Type B pancreatic cell (in vitro differentiated cells): ENCODE results near the gene MORN1. TPM values are rescaled to one million over a fixed set of nuclear protein-coding genes. Genes with fewer than 3 reads are reported as not detected.

ENCODE experiments used
- DNase-seq: peaks from one replicate; pipeline ENCODE4 v3.0.0; 2021; ENCODE audit warnings: mixed read lengths; ENCODE audit not compliant: unreplicated experiment; ENCODE audit errors: extremely low spot score
- H3K27ac Mint-ChIP-seq: 2 replicates; pipeline ENCODE4 v1.8.0; 2021; ENCODE audit warnings: mild to moderate bottlenecking, mixed read lengths
- H3K27me3 Mint-ChIP-seq: 2 replicates; pipeline ENCODE4 v1.8.0; 2021; ENCODE audit warnings: mixed read lengths
- H3K36me3 Mint-ChIP-seq: 2 replicates; pipeline ENCODE4 v1.8.0; 2021; ENCODE audit warnings: mixed read lengths
- H3K4me1 Mint-ChIP-seq: one replicate; pipeline ENCODE4 v1.8.0; 2021; ENCODE audit warnings: mixed read lengths; ENCODE audit not compliant: unreplicated experiment
- H3K4me3 Mint-ChIP-seq: 2 replicates; pipeline ENCODE4 v1.8.0; 2021; ENCODE audit warnings: mild to moderate bottlenecking, mixed read lengths
- H3K9me3 Mint-ChIP-seq: 2 replicates; pipeline ENCODE4 v1.8.0; 2021; ENCODE audit warnings: mixed read lengths
- total RNA-seq: library from RNA; stranded (reverse); gene quantifications from 2 replicates; pipeline ENCODE4 v1.2.1, GENCODE V29; 2021; ENCODE audit warnings: low replicate concordance
- TF ChIP-seq, protein P1 (sequence below): fragments of 200-600 bp; sonication (generic); conservative IDR thresholded peaks from 2 replicates; pipeline ENCODE4 v1.5.0; 2021; ENCODE audit warnings: antibody characterized with exemption, mild to moderate bottlenecking

The MORN1 gene
- total RNA-seq, 1 donor from 2014 or later: 27.5 TPM

DNA sequence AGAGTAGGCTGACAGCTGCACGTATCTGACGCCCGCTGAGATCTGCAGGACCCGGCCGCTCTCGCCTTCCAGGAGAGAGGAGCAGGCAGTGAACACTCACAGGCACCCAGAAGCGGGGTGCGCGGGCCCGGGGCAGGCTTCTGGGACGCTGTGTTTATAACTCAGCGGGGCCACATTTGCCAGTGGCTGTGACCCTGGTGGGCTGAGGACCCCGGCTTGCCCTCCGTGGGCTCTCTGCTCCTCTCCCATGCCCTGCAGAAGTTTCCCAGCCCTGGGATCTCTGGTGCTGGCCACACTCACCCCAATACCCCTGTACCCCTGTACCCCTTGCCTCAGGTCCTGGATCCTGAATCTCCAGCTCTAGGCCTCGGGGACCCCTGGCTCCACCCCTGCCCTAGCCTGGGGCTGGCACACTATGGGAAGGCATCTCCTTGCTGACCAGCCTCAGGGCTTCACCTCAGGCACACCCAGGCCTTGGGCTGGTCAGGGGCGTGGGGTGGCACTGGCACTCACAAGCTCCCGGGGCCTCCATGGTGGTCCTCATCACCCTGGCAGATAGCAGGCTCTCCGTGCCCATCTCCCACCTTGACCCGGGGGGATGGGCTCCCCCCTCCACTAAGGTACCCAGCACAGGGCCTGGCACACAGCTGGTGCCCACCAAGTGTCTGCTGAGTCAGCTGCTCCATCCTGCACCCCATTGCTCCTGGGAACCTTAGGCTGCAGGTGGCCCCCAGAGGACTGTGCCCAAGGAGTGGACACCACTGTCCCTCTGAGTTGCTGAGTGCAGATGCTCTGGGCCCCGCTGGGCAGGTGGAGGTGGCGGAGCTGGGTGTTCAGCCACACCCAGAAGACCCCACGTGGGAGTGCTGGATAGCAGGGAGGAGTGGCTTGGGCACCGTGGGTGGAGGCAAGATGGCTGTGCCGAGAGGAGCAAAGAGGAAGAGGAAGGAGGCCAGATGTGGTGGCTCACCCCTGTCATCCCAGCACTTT lies 32.4 kb downstream of the MORN1 start:
- H3K9me3 Mint-ChIP-seq: no peaks in the 10 kb centered on the region
- H3K36me3 Mint-ChIP-seq: peaks cover 10% of the 10 kb centered on the region
- no peaks in the 10 kb centered on the region for H3K4me1 Mint-ChIP-seq
- H3K27ac Mint-ChIP-seq: no peak overlapping the region
- no peaks in the 10 kb centered on the region for H3K27me3 Mint-ChIP-seq
- DNase-seq: no peak
- H3K4me3 Mint-ChIP-seq: no peak overlapping the region
- TF ChIP-seq, protein P1, sequence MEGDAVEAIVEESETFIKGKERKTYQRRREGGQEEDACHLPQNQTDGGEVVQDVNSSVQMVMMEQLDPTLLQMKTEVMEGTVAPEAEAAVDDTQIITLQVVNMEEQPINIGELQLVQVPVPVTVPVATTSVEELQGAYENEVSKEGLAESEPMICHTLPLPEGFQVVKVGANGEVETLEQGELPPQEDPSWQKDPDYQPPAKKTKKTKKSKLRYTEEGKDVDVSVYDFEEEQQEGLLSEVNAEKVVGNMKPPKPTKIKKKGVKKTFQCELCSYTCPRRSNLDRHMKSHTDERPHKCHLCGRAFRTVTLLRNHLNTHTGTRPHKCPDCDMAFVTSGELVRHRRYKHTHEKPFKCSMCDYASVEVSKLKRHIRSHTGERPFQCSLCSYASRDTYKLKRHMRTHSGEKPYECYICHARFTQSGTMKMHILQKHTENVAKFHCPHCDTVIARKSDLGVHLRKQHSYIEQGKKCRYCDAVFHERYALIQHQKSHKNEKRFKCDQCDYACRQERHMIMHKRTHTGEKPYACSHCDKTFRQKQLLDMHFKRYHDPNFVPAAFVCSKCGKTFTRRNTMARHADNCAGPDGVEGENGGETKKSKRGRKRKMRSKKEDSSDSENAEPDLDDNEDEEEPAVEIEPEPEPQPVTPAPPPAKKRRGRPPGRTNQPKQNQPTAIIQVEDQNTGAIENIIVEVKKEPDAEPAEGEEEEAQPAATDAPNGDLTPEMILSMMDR: no peak

DNA sequence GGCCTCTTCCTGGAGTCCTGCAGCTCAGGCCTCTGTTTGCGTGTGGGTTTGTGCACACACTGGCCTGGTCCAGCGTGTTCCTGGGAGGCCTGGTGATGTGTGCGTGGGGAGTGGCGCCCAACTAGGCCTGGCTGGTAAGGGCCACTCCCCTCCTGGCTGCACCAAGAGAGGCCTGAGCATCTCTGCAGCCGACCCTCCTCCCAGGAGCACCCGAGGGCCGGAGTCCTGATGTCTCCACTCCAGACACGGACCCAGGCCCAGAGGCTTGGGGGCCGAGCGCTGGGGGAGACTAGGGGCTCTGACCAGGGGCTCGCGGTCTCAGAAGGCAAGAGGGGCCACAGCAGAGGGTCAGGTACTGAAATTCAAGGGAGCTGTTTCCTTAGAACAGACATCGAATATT lies 33.3 kb downstream of the MORN1 start:
- Mint-ChIP-seq H3K36me3 (peaks cover 8% of the 10 kb centered on the region), H3K27me3 (no peaks in the 10 kb centered on the region), H3K4me3 (no peak overlapping the region), H3K9me3 (no peaks in the 10 kb centered on the region), H3K4me1 (no peaks in the 10 kb centered on the region), H3K27ac (no peak overlapping the region)
- DNase-seq: no peak
- TF ChIP-seq, protein P1: no peak

DNA sequence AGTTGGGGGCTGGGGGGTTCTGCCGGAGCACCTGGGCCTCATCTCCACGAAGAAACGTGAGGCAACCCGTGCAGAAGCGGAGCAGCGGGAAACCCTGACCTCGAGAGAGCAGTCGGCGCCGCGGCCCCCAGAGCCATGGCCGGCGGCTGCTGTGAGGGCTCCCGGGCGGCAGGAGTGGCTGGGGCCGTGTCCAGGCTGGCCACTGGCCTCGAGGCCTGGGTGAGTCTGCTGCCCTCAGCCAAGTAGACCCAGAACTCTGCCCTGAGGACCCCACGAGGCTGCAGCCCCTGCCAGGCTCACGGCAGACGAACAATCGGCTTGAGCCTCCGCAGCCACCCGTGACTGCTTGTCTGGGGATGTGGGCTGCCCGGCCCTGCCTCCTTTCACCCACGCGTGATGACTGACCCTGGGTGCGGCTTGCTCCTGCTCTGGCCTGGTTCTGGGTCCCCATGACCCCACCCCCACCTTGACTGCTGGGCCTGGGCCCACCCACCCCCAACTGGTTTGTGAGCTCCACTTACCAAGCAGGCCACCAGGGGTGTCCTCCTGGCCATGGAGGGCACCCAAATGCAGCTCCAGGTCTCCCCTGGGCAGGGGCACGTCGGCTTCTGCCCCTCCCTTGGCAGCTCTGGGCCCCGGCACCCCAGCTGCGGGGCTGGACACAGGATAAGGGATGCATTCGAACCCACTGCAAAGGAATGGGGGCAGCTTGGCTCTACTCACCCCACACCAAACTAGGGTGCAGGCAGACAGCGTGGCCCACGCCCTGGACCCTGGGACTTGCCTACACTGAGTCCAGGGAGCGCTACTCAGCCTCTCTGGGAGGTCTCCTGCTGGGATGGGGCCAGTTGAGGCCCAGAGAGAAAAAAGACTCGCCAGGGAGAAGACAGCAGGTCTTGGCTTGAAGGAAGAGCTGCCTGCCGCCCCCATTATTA lies 34.2 kb downstream of the MORN1 start:
- no peaks in the 10 kb centered on the region for H3K27me3 Mint-ChIP-seq
- TF ChIP-seq, protein P1: no peak
- peaks cover 3% of the 10 kb centered on the region for H3K36me3 Mint-ChIP-seq
- H3K9me3 Mint-ChIP-seq: no peaks in the 10 kb centered on the region
- no peaks in the 10 kb centered on the region for H3K4me1 Mint-ChIP-seq
- H3K27ac Mint-ChIP-seq: no peak overlapping the region
- DNase-seq: no peak
- H3K4me3 Mint-ChIP-seq: no peak overlapping the region

DNA sequence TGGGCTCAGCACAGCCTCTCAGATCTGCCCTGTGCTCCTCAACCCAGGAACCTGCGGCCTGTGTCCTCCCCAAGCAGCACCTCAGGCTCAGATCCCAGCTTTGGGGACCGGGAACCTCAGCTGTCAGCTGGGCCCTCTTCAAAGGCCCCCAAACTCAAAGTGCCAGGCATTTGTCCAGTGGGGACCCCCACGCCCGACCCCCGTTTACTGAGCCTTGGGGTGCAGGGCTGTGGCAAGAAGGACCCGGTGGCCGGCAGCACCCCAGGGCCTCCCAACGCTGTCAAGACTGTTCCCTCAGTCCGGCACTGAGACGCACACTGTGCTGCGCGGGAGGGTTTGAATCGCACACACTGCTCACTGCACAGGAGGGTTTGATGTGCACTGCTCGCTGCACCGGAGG lies 35.0 kb downstream of the MORN1 start:
- no peaks in the 10 kb centered on the region for H3K4me1 Mint-ChIP-seq
- H3K4me3 Mint-ChIP-seq: no peak overlapping the region
- H3K36me3 Mint-ChIP-seq: peaks cover 3% of the 10 kb centered on the region
- H3K27me3 Mint-ChIP-seq: no peaks in the 10 kb centered on the region
- no peak for DNase-seq
- no peak overlapping the region for H3K27ac Mint-ChIP-seq
- no peaks in the 10 kb centered on the region for H3K9me3 Mint-ChIP-seq
- TF ChIP-seq, protein P1: no peak

GRCh38 chr1:2355373-2356261 lies 35.7 kb downstream of the MORN1 start:
- TF ChIP-seq, protein P1: no peak
- no peaks in the 10 kb centered on the region for H3K27me3 Mint-ChIP-seq
- peaks cover 3% of the 10 kb centered on the region for H3K36me3 Mint-ChIP-seq
- H3K4me3 Mint-ChIP-seq: no peak overlapping the region
- DNase-seq: no peak
- no peaks in the 10 kb centered on the region for H3K4me1 Mint-ChIP-seq
- H3K9me3 Mint-ChIP-seq: no peaks in the 10 kb centered on the region
- H3K27ac Mint-ChIP-seq: no peak overlapping the region
